Right forelimb (tissue), 1 donor: ENCODE results near the gene UQCRC1.

Experiments
- DNase-seq: peaks from one replicate; pipeline ENCODE4 v3.0.0-alpha.2; 2018

The UQCRC1 gene

DNA sequence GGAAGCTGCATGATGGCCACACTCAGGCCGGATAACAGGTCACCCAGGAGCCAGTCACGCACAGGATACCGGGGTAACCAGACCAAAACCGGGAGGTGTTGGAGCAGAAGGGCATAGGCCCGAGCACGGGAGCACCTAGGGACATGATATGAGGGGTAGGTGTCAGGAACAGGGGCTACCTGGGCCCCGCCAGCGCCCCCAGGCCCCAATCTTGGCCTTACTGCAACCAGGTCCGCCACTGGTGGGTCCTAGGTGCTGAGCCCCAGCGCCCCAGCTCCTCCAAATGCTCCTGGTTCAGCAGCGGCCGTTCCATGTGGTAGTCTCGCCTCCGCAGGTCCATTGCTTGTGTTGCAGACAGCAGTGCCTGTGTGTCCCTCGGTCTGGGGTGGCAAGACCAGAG is 23.8 kb upstream of the UQCRC1 start:
- DNase-seq, result no peak

GRCh38 chr3:48631516-48632448 is 22.3 kb upstream of the UQCRC1 start:
- DNase-seq, result no peak

- no peak for DNase-seq
Observed at GRCh38 chr3:48630833-48631232, 21.4 kb upstream of the UQCRC1 start.

GRCh38 chr3:48630407-48630806 is 21.0 kb upstream of the UQCRC1 start:
- no peak for DNase-seq

GRCh38 chr3:48629894-48630293 is 20.4 kb upstream of the UQCRC1 start:
- DNase-seq, result no peak

DNA sequence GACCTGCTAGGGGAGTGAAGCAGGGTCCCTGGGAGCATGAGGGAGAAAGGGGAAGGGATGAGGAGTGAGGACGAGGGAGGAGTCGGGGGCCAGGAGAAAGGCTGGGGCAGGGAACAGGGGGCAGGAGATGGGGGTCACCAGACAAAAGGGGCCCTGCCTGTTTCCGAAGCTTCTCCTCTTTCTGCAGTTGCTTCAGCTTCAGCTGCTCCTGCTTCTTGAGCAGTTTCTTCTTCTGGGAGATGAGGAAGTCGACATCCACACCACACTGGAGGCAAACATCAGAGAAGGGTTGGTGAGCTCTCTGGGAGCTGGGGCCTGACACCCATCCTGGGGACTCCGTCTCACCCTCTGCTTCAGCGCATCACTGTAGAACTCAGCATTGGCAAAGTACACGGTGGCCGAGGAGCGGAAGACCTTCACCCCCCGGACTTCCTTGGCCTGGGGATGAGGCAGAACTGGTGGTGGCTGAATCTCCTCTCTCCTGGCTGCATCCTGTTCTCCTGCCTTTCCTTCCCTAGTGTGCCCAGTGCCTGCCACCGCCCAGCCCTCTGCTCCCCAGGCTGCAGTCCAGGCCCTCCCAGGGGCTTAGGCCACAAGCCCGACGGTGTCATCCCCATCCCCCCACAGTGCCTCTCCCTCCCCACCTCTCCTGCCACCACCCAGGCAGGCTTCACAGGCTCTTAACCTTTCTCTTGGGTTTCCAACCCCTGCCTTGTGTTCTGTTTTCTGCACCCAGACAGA is 19.0 kb upstream of the UQCRC1 start:
- DNase-seq, result no peak

GRCh38 chr3:48625600-48625999 is 16.2 kb upstream of the UQCRC1 start:
- DNase-seq, result no peak

DNA sequence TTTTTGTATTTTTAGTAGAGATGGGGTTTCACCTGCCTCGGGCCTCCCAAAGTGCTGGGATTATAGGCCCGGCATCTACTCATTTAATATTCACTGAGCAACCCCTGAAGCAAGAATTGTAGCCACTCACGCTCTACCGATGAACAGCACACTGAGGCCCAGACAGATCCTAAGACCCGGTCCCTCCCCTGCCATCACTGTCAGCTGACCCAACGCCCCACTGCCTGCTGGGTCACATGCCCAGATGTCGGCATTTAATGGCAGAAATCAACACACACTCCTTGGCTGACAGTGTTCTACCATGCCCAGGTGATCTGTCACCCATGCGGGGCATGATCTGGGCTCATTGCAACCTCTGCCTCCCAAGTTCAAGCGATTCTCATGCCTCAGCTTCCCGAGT is 15.3 kb upstream of the UQCRC1 start:
- no peak for DNase-seq

DNA sequence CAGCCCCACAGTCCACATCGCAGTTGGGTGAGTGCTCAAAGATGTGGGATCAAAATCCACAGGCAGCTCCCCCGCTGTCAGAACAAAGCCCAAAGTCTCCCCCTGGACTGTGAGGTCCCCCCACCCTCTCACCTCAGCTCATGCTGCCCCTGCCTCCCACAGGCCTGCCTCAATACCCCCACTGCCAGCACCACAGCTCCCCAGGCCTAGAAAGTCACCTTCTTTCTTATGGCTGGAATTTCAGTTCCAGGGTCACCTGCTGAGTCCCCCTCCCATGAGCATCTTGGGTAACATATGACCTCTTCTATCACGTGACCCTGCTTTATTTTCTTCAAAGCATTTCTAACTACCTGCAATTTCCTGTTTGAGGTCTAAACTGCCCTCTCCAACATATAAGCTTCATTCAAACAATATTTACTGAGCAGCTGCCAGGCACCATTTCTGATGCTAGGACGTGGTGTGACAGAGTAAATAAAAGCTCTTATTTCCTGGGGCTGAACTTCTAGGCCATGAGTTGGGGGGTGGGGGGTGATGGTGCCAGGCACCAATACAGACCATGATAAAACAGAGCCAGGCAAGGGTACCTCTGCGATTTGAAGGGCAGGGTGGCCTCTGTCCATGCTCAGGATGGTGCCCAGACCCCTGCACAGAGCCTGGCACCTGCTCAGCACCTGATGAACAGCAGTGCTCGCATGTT is 14.6 kb upstream of the UQCRC1 start:
- no peak for DNase-seq

DNA sequence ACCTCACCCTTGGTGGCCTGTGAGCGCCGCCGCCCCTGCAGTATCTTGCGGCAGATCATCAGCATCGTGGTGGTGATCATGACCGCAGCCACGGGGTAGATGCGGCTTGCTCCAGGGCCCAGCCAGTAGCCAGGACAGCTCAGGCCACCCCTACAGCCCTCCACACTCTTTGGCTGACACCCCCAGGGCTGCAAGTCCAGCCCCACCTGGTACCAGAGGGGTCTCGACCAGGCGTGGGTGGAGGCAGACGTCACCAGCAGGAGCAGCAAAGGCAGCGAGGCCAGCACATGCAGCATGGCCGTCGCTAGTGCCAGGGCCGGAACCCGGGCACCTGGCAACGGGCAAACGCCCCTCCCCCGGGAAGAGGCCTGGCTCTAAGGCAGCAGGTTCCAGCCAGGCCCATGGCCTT is 12.0 kb upstream of the UQCRC1 start, which contains the start of gene TMEM89:
Gene TMEM89, minus strand, starts transcription at position 309 of the 409 bp plus-strand sequence. Its CDS starts 13 bp downstream, at position 296.
- DNase-seq, result no peak

- no peak for DNase-seq
Observed at GRCh38 chr3:48619541-48620524, 10.4 kb upstream of the UQCRC1 start.

DNA sequence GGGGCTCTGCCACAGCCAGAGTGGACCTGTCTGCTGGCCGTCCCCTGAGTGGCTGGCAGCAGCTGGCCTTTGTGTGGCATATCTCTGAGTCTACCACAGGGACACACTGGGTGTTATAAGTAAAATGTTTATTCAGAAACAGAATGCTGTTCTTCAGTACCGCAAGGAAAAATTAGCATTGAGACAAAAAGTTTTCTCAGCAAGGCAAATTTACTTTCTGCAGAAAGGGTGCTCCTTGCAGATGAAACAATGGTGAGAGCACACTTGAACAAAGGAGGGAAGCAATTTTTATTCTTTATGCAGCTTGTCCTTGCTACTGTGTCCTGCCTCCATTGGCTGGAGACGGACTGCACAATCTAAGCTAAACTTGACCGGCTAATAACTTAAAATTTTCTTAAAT is 8.1 kb upstream of the UQCRC1 start:
- DNase-seq, result no peak

GRCh38 chr3:48614044-48614443 is 4.6 kb upstream of the UQCRC1 start:
- DNase-seq, result no peak

DNA sequence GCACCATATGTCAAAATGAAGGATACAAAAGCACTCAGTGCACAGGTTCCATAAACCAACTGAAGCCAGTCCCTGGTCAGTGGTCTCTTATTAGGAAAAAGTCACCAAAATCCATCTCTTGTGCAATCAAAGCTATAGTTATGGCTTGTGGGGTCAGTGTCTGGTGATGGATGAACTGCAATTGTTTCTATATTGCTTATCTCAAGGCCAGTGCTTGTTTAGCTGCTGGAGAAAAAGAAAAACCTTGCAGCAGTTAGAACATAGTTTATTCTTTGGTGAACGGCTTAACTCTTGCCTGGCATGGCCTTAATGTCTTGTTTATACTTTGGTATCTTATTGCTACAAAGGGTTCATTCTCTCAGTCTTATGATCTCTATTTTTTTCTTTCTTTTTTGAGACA is 2.9 kb upstream of the UQCRC1 start:
- DNase-seq, result no peak

- DNase-seq, result no peak
Observed at GRCh38 chr3:48607519-48607918, 1.9 kb downstream of the UQCRC1 start.

DNA sequence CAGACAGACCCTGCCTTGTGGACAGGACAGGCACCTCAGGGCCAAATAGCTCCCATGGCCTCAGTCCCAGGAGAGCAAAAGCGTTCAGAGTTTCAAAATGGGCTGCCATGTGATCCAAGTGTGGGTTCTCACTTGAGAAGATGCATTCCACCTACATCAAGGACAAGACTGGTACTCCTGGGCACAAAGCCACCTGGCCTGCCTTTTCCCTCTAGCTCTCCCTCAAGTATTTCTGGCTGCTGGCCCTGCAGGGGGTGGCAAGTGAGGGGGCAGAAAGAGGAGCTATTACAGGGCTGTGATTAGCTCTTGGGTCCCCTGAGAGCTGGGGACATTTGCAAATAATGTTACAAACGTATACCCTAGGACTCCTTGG is 7.8 kb downstream of the UQCRC1 start:
- DNase-seq, result no peak

- DNase-seq, result no peak
Observed at GRCh38 chr3:48600711-48601621, 8.5 kb downstream of the UQCRC1 start.

- no peak for DNase-seq
Observed at GRCh38 chr3:48599509-48600285, 9.7 kb downstream of the UQCRC1 start.

- DNase-seq, result no peak
Observed at GRCh38 chr3:48599077-48599501, 10.4 kb downstream of the UQCRC1 start.
